Tibial nerve (tissue), 4 donors: ENCODE data around the gene DNASE1.

Experiments
- CTCF ChIP-seq, 5 experiments: fragments of 200-600 bp in 3 of 5; fragments of 450-650 bp in 2 of 5; sonication (generic) in 3 of 5; IDR thresholded peaks; one replicate each; pipeline ENCODE4 v1.5.1; 2016 to 2019; ENCODE audit warnings: antibody characterized with exemption in 5 of 5, mild to moderate bottlenecking in 3 of 5, moderate library complexity in 2 of 5
- EP300 ChIP-seq, 2 donors: sonication (generic); formaldehyde crosslinking; IDR thresholded peaks; one replicate each; pipeline ENCODE4 v1.6.1; 2017; ENCODE audit warnings: antibody characterized with exemption in 2 of 2, mild to moderate bottlenecking in 1 of 2
- POLR2A ChIP-seq, 2 donors: fragments of 450-650 bp; IDR thresholded peaks; one replicate each; pipeline ENCODE4 v1.6.1; 2017; ENCODE audit warnings: antibody characterized with exemption in 2 of 2, mild to moderate bottlenecking in 2 of 2, moderate library complexity in 2 of 2

- TF ChIP-seq CTCF (IDR thresholded peaks at IDR 0.05) (no peak), EP300 (IDR thresholded peaks at IDR 0.05) (no peak), POLR2A (IDR thresholded peaks at IDR 0.05) (no peak)
Measured at GRCh38 chr16:3674513-3675295, 20.2 kb downstream of the DNASE1 start.
